Activated B cell treated with CpG ODN at 0.5 μM for 24 hours (primary cell): Measurements from ENCODE around the gene GALNT1. TPM values are rescaled to one million over a fixed set of nuclear protein-coding genes. Genes with fewer than 3 reads are reported as not detected.
A peak's percentile ranks its signal among the peaks of the same experiment; 100 is the strongest.

ENCODE experiments used
- ATAC-seq: fragments of 200-7000 bp; cut with Tn5 transposase; one replicate; pipeline ENCODE4 v1.10.0; 2021; ENCODE audit warnings: low read depth, mild to moderate bottlenecking, moderate library complexity
- CTCF ChIA-PET: fragments of 350-600 bp; sonication (Branson Sonifier 250); formaldehyde crosslinking; loops from one replicate; lab custom pipeline; 2021; ENCODE audit warnings: antibody characterized with exemption; lab: Charles Lee
- POLR2A ChIA-PET: fragments of 350-600 bp; sonication (Branson Sonifier 250); formaldehyde crosslinking; loops from one replicate; lab custom pipeline; 2021; ENCODE audit warnings: antibody characterized with exemption; lab: Charles Lee
- DNase-seq: peaks from one replicate; pipeline ENCODE4 v3.0.0; 2022
- H3K27ac Mint-ChIP-seq: one replicate; pipeline ENCODE4 v1.8.0; 2020; ENCODE audit warnings: mixed read lengths
- H3K27me3 Mint-ChIP-seq: one replicate; pipeline ENCODE4 v1.8.0; 2021; ENCODE audit warnings: mixed read lengths
- H3K36me3 Mint-ChIP-seq: one replicate; pipeline ENCODE4 v1.8.0; 2021; ENCODE audit warnings: low read depth, mixed read lengths
- H3K4me1 Mint-ChIP-seq: one replicate; pipeline ENCODE4 v1.8.0; 2021; ENCODE audit warnings: mixed read lengths
- H3K4me3 Mint-ChIP-seq: one replicate; pipeline ENCODE4 v1.8.0; 2020; ENCODE audit warnings: mild to moderate bottlenecking, mixed read lengths
- H3K9me3 Mint-ChIP-seq: one replicate; pipeline ENCODE4 v1.8.0; 2020; ENCODE audit warnings: mixed read lengths
- CTCF ChIP-seq: fragments of 200-600 bp; IDR thresholded peaks from one replicate; pipeline ENCODE4 v1.8.0; 2022; ENCODE audit warnings: antibody characterized with exemption, mild to moderate bottlenecking
- intact Hi-C: fragments of 100-400 bp; cut with micrococcal nuclease; formaldehyde crosslinking; loops from one replicate; pipeline ENCODE4 v1.15.1; 2024
- total RNA-seq: library from RNA; stranded (reverse); gene quantifications from 2 replicates; pipeline ENCODE4 v1.2.3, GENCODE V29; 2022

Gene GALNT1
- total RNA-seq, 1 donor from 2014 or later = 67.5 TPM

DNA sequence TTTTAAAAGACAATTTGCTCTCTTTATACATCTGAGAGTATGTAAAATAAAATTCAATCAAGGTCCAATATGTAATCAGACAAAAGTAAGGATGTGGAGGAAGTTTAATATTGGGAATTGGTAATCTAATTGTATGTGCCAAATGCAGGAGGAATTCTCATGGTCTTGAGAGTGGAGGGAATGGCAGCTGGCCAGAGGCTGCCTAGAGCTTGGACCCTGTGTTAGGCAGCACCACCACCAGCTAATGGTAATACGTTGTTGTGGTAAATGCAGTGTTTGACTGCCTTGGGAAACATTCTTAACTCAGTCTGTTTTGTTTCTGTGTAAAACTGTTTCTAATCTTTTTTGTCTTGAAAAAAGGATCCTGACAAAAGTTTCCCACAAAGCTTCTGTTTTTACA, 30.0 kb downstream of the GALNT1 start:
- H3K36me3 Mint-ChIP-seq = no peaks in the 10 kb centered on the region
- H3K27ac Mint-ChIP-seq = no peak overlapping the region
- no peaks in the 10 kb centered on the region for H3K27me3 Mint-ChIP-seq
- POLR2A ChIA-PET = interaction anchor here (0.9 kb wide), 1 partner anchor 114 kb away, joined by 3 read pairs; no protein-coding TSS in a partner anchor
- intact Hi-C loops = loop anchor here (10.0 kb wide), 3 partner anchors 453 to 637 kb away; partner anchors contain the start of genes MAPRE2 and RPRD1A
- peaks cover 22% of the 10 kb centered on the region for H3K4me1 Mint-ChIP-seq
- CTCF ChIA-PET = interaction anchor here (0.6 kb wide), 1 partner anchor 182 kb away, joined by 3 read pairs; no protein-coding TSS in a partner anchor
- no peak overlapping the region for H3K4me3 Mint-ChIP-seq
- DNase-seq (no peak), ATAC-seq (no peak)
- no peaks in the 10 kb centered on the region for H3K9me3 Mint-ChIP-seq
- no peak for TF ChIP-seq CTCF

DNA sequence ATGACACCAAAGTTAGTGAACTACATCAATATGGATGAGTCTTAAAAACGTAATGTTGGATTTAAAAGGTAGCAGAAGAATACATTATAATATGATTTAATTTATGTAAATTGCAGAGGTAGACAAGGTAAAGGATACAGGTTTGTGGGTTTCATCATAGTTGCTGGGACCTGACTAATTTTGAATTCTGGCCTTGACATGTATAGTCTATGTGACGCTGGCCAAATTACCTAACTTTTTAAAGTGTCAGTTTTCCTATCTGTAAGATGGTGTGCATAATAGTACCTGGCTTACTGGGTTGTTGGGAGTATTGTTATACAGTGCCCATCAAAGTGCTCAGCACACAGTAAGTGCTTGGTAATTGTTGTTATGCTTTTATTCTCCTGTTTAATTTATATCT, 34.5 kb downstream of the GALNT1 start:
- Mint-ChIP-seq H3K27ac (no peak overlapping the region), H3K4me3 (no peak overlapping the region), H3K4me1 (peaks cover 12% of the 10 kb centered on the region), H3K36me3 (no peaks in the 10 kb centered on the region), H3K27me3 (no peaks in the 10 kb centered on the region), H3K9me3 (no peaks in the 10 kb centered on the region)
- ATAC-seq (no peak), DNase-seq (no peak)
- TF ChIP-seq CTCF = no peak
- CTCF ChIA-PET = interaction anchor here (0.9 to 1.6 kb wide), 5 partner anchors 25 to 334 kb away, joined by 3 to 6 read pairs (median 4); no protein-coding TSS in a partner anchor
- POLR2A ChIA-PET = interaction anchor here (0.5 to 1.9 kb wide), 10 partner anchors 8 to 356 kb away, joined by 3 to 15 read pairs (median 6); partner anchors contain the start of genes GALNT1, INO80C and RMP24
- intact Hi-C loops = loop anchor here (5.0 to 10.0 kb wide), 4 partner anchors 104 to 641 kb away; partner anchors contain the start of genes MAPRE2 and RPRD1A

- DNase-seq (peak; percentile 24), ATAC-seq (peak; percentile 93)
- no peak overlapping the region for H3K27ac Mint-ChIP-seq
- H3K27me3 Mint-ChIP-seq = no peaks in the 10 kb centered on the region
- H3K4me3 Mint-ChIP-seq = no peak overlapping the region
- peaks cover 12% of the 10 kb centered on the region for H3K4me1 Mint-ChIP-seq
- POLR2A ChIA-PET = interaction anchor here (0.5 to 1.9 kb wide), 17 partner anchors 8 to 512 kb away, joined by 3 to 15 read pairs (median 4); partner anchors contain the start of genes GALNT1, INO80C and RMP24
- intact Hi-C loops = loop anchor here (1.0 to 10.0 kb wide), 7 partner anchors 25 to 642 kb away; partner anchors contain the start of genes INO80C, MAPRE2 and RPRD1A
- TF ChIP-seq CTCF = no peak
- CTCF ChIA-PET = interaction anchor here (0.9 to 1.6 kb wide), 5 partner anchors 26 to 333 kb away, joined by 3 to 6 read pairs (median 4); no protein-coding TSS in a partner anchor
- no peaks in the 10 kb centered on the region for H3K36me3 Mint-ChIP-seq
- H3K9me3 Mint-ChIP-seq = no peaks in the 10 kb centered on the region
These were observed 35.3 kb downstream of the GALNT1 start for GRCh38 chr18:35616664-35617423.

- intact Hi-C loops = loop anchor here (1.0 to 10.0 kb wide), 7 partner anchors 26 to 643 kb away; partner anchors contain the start of genes INO80C, MAPRE2 and RPRD1A
- peaks cover 18% of the 10 kb centered on the region for H3K4me1 Mint-ChIP-seq
- no peak overlapping the region for H3K4me3 Mint-ChIP-seq
- CTCF ChIA-PET = interaction anchor here (1.6 kb wide), 1 partner anchor 29 kb away, joined by 6 read pairs; no protein-coding TSS in a partner anchor
- H3K9me3 Mint-ChIP-seq = no peaks in the 10 kb centered on the region
- TF ChIP-seq CTCF = no peak
- ATAC-seq (no peak), DNase-seq (no peak)
- H3K36me3 Mint-ChIP-seq = no peaks in the 10 kb centered on the region
- no peaks in the 10 kb centered on the region for H3K27me3 Mint-ChIP-seq
- POLR2A ChIA-PET = interaction anchor here (0.6 to 1.9 kb wide), 5 partner anchors 12 to 439 kb away, joined by 4 to 6 read pairs (median 5); no protein-coding TSS in a partner anchor
- no peak overlapping the region for H3K27ac Mint-ChIP-seq
These were observed 36.3 kb downstream of the GALNT1 start for GRCh38 chr18:35617865-35618264.
